ENCODE data around the gene STK10. TPM values are rescaled to one million over a fixed set of nuclear protein-coding genes. Genes with fewer than 3 reads are reported as not detected.

STK10 gene
- total RNA-seq, 2 donors from 2014 or later, result 9.1 to 9.9 TPM

DNA sequence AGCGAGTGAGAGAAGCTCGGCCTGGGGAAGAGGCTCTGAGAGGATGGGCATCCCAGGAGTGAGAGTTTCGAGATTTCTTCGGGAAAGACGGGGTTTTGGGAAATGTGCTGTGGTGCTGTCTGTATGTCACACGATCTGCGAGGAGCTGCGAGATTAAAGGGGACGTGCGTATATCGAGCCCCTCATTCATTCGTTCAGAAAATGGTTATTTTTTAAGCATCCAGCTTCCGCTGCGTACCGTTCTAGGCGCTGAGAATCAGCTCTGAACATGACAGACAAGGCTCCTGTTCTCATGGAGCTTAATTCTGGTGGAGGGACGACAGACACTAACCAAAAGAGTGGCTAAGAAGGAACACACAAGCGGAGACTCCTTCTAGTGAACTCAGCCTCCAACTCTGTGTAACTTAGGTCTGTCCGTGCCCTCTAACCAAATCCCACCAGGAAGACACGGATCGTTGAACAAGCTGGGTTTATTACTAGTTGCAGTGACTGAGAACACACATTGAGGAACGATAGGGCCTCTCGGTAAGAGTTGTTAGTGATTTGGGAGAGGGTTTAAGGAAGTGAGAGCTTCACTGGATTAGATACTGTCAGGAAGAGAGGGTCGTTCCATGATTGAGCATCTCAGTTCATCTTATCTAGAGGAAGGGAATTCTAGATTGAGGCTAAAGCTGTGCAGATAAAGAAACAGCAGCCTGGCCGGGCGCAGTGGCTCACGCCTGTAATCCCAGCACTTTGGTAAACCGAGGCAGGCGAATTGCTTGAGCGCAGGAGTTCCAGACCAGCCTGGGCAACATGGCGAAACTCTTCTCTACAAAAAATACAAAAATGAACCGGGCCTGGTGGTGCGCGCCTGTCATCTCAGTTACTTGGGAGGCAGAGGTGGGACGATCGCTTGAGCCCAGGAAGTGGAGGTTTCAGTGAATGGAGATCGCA lies 180.6 kb downstream of the STK10 start:
- Histone ChIP-seq H3K9me3 (no peaks in the 10 kb centered on the region), H3K27me3 (no peaks in the 10 kb centered on the region), H3K4me1 (peaks cover 28% of the 10 kb centered on the region), H3K4me3 (peak overlapping the region; percentile 96 to 97), H3K27ac (peak overlapping the region; percentile 96 to 99 (median 98)), H3K36me3 (replicated peaks in 1 of 2; ENCODE audit: insufficient read depth in 1 of 2, low read depth in 2 of 2) (no peaks in the 10 kb centered on the region)
- peak in 1 of 4 donors; percentile 7 for DNase-seq
- ATAC-seq, result peak; percentile 3
- intact Hi-C loops (cut with DNase I), result no loop called here
- TF ChIP-seq, protein P1, sequence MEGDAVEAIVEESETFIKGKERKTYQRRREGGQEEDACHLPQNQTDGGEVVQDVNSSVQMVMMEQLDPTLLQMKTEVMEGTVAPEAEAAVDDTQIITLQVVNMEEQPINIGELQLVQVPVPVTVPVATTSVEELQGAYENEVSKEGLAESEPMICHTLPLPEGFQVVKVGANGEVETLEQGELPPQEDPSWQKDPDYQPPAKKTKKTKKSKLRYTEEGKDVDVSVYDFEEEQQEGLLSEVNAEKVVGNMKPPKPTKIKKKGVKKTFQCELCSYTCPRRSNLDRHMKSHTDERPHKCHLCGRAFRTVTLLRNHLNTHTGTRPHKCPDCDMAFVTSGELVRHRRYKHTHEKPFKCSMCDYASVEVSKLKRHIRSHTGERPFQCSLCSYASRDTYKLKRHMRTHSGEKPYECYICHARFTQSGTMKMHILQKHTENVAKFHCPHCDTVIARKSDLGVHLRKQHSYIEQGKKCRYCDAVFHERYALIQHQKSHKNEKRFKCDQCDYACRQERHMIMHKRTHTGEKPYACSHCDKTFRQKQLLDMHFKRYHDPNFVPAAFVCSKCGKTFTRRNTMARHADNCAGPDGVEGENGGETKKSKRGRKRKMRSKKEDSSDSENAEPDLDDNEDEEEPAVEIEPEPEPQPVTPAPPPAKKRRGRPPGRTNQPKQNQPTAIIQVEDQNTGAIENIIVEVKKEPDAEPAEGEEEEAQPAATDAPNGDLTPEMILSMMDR (IDR thresholded peaks at IDR 0.05), result no peak
- peak in 1 of 3 donors; percentile 27 for TF ChIP-seq POLR2A (IDR thresholded peaks at IDR 0.05)
- 25 to 26% methylated on average over 35 to 37 of the region's 37 CpGs for WGBS, 2 donors

DNA sequence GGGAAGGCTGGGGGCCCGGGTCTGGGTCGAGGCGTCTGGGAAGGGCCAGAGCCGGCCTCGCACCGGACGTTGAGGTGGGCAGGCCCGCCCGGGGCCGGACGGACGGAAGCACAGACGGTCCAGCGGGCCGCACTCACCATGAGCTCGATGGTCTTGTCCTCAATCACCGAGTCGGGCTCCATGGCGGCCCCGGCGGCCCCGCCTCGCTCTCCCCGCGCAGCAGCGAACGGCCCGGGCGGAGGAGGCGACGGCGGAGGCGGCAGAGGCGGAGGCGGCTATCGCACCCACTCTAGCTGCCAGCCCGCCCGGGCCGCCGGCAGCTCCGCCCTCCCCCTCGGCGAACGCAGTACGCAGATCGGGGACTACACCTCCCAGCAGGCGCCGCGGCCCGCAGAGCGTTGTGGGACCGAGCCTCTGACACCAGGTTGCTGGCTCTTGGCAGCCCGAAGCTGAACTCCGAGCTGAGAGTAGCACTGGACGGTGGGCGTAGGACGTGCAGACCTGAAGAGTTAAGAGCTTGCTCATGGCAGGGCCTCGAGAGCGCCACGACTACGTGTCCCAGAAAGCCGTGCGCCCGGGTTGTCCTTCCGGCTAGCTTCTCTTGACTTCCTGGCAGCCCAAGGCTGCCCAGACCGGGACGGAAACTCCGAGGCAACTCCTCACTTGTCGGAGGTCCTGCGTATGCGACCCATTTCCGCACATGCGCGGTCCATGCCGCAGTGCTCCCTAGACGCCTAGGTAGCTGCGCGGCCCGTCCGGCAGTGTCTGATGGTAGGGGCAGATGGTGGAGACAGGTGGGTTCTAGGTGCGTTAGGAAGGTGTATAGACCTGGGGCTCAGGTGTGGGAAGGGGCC lies 181.5 kb downstream of the STK10 start, which contains the start of gene FBXW11:
TSS of gene FBXW11 (minus strand) at position 318 of the 854 bp plus-strand sequence. CDS start at position 182, 136 bp downstream.
- Histone ChIP-seq H3K9me3 (no peaks in the 10 kb centered on the region), H3K4me3 (peak within 1 kb of the TSS; percentile 96 to 97), H3K27me3 (no peaks in the 10 kb centered on the region), H3K27ac (peak within 1 kb of the TSS; percentile 96 to 99 (median 98)), H3K36me3 (replicated peaks in 1 of 2; ENCODE audit: insufficient read depth in 1 of 2, low read depth in 2 of 2) (no peaks in the 10 kb centered on the region), H3K4me1 (peaks cover 37% of the 10 kb centered on the region)
- DNase-seq (peak; percentile 95 to 98 (median 98)), ATAC-seq (peak; percentile 92)
- TF ChIP-seq, protein P1 (IDR thresholded peaks at IDR 0.05), result no peak
- TF ChIP-seq POLR2A (IDR thresholded peaks at IDR 0.05), result peak; percentile 76 to 95 (median 94)
- intact Hi-C loops (cut with DNase I), result no loop called here
- WGBS, 2 donors, result 0% methylated on average over 76 of the region's 81 CpGs; no CpG with 5 or more reads in 1 of the 2 donors

- no peak for TF ChIP-seq POLR2A (IDR thresholded peaks at IDR 0.05)
- TF ChIP-seq, protein P1 (IDR thresholded peaks at IDR 0.05), result peak in 1 of 7 experiments; percentile 6
- Histone ChIP-seq H3K4me1 (peaks cover 45% of the 10 kb centered on the region), H3K9me3 (no peaks in the 10 kb centered on the region), H3K27ac (peak overlapping the region; percentile 96 to 99 (median 98)), H3K4me3 (peak overlapping the region; percentile 96 to 97), H3K27me3 (no peaks in the 10 kb centered on the region), H3K36me3 (replicated peaks in 1 of 2; ENCODE audit: insufficient read depth in 1 of 2, low read depth in 2 of 2) (no peaks in the 10 kb centered on the region)
- WGBS, 2 donors, result 0% methylated on average over 27 to 34 of the region's 34 CpGs
- peak; percentile 33 to 40 (median 38) for DNase-seq
- intact Hi-C loops (cut with DNase I), result no loop called here
- ATAC-seq, result peak; percentile 5
Observed at GRCh38 chr5:172005708-172006320, 182.2 kb downstream of the STK10 start.

DNA sequence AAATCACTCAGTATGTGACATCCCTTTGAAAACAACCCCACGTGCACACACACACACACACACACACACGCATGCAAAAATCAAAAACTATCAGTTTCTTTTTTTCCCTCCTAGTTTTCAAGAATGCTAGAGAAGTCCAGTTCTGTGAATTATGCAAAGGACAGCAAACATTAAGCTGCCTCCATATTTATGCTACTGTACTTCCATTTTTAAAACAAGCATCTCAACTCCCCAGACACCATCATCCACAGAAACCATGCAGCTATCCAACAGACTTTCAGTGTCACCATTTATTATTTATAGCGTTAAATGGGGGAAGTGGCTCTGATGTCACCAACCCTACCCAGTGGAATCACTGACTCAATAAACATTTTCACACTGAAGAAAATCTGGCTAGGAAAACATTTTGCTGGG lies 183.2 kb downstream of the STK10 start:
- no peaks in the 10 kb centered on the region for H3K9me3 ChIP-seq
- intact Hi-C loops (cut with DNase I), result no loop called here
- no peak for TF ChIP-seq POLR2A (IDR thresholded peaks at IDR 0.05)
- TF ChIP-seq, protein P1 (IDR thresholded peaks at IDR 0.05), result no peak
- peaks cover 55% of the 10 kb centered on the region for H3K4me1 ChIP-seq
- peak overlapping the region; percentile 1 to 99 (median 98) for H3K27ac ChIP-seq
- H3K4me3 ChIP-seq, result peak overlapping the region in 1 of 2 donors; percentile 96
- ATAC-seq (no peak), DNase-seq (no peak)
- 5 to 10% methylated on average over 3 of the region's 3 CpGs for WGBS, 2 donors
- H3K27me3 ChIP-seq, result no peaks in the 10 kb centered on the region
- H3K36me3 ChIP-seq (replicated peaks in 1 of 2; ENCODE audit: insufficient read depth in 1 of 2, low read depth in 2 of 2), result no peaks in the 10 kb centered on the region

Data from body of pancreas (tissue), 4 donors.